K562 (cell line): ENCODE data around the gene RHOV. TPM values are rescaled to one million over a fixed set of nuclear protein-coding genes. Genes with fewer than 3 reads are reported as not detected.

Experiments used
- ATAC-seq: fragments of 200-7000 bp; cut with Tn5 transposase; 3 replicates; pipeline ENCODE4 v1.9.1; 2020; ENCODE audit warnings: moderate library complexity
- BruUV-seq: library from RNA; stranded (reverse); fragments of 400-500 nt; replicated peaks from 2 replicates; lab custom pipeline; 2021; lab: Mats Ljungman, UMichigan
- CTCF ChIA-PET: fragments of 300-600 bp; formaldehyde crosslinking; extraction: SDS; loops from one replicate; lab custom pipeline; 2021; ENCODE audit warnings: low intra/inter-chr PET ratio; lab: Yijun Ruan, JAX
- POLR2A ChIA-PET: fragments of 300-600, 350-650 bp; sonication (Branson Sonifier 250); formaldehyde crosslinking; extraction: SDS; loops from one replicate; lab custom pipeline; 2021; ENCODE audit warnings: antibody characterized with exemption, inconsistent platforms; lab: Yijun Ruan, JAX
- DNase-seq, 4 experiments: peaks; one replicate each; pipeline versions ENCODE4 v3.0.0 to v3.0.0-alpha.2; 2011 to 2018; ENCODE audit warnings: low spot score in 3 of 4, mixed read lengths in 3 of 4; ENCODE audit errors: extremely low read depth in 1 of 4
- FAIRE-seq: peaks from 2 replicates; lab custom pipeline; 2011; peaks lifted over from hg19 to GRCh38; lab: Jason Lieb, UNC
- H2AFZ ChIP-seq: 2 replicates; pipeline ENCODE4 v1.6.0; 2011; ENCODE audit warnings: low read depth, low read length, control low read depth, inconsistent platforms
- H3K27ac ChIP-seq: fragments of 200-600 bp; 3 replicates; pipeline ENCODE4 v1.8.0; 2011; ENCODE audit warnings: low read depth, mild to moderate bottlenecking, control low read depth, inconsistent platforms, low read length, moderate library complexity, mixed read lengths; ENCODE audit errors: extremely low read depth
- H3K27me3 ChIP-seq, 2 experiments: fragments of 300-600 bp in 1 of 2; 2 replicates in 1 of 2; 3 replicates in 1 of 2; pipeline versions ENCODE4 v1.6.0 to v1.8.0; 2011; ENCODE audit warnings: inconsistent platforms in 2 of 2, low read length in 2 of 2, mild to moderate bottlenecking in 1 of 2, mixed read lengths in 1 of 2, moderate library complexity in 1 of 2; ENCODE audit not compliant: control insufficient read depth in 2 of 2, insufficient read depth in 2 of 2
- H3K36me3 ChIP-seq: fragments of 300-600 bp; 3 replicates; pipeline ENCODE4 v1.8.0; 2011; ENCODE audit warnings: mild to moderate bottlenecking, low read length, inconsistent platforms; ENCODE audit not compliant: control insufficient read depth, insufficient read depth
- H3K4me1 ChIP-seq, 2 experiments: fragments of 200-600 bp in 1 of 2; replicated peaks in 1 of 2; 2 replicates in 1 of 2; 3 replicates in 1 of 2; pipeline versions ENCODE4 v1.5.1 to v1.8.0; 2011; ENCODE audit warnings: inconsistent platforms in 2 of 2, low read length in 2 of 2, mild to moderate bottlenecking in 1 of 2, mixed read lengths in 1 of 2, moderate library complexity in 1 of 2; ENCODE audit not compliant: control insufficient read depth in 2 of 2, insufficient read depth in 2 of 2
- H3K4me2 ChIP-seq: 2 replicates; pipeline ENCODE4 v1.6.1; 2011; ENCODE audit warnings: low read length, control low read depth, inconsistent platforms, mixed read lengths; ENCODE audit not compliant: insufficient read depth
- H3K4me3 ChIP-seq: fragments of 200-600 bp; sonication (generic), shearing (Covaris generic); 2 replicates; pipeline ENCODE4 v1.5.1; 2016; ENCODE audit warnings: control low read depth, inconsistent platforms
- H3K79me2 ChIP-seq: fragments of 200-600 bp; 3 replicates; pipeline ENCODE4 v1.8.0; 2011; ENCODE audit warnings: low read length, inconsistent platforms; ENCODE audit not compliant: control insufficient read depth, insufficient read depth
- H3K9ac ChIP-seq, 2 experiments: 2 replicates each; pipeline versions ENCODE4 v1.6.0 to v1.6.1; 2011; ENCODE audit warnings: low read depth in 2 of 2, low read length in 2 of 2, control low read depth in 1 of 2, inconsistent platforms in 1 of 2, mild to moderate bottlenecking in 1 of 2, mixed read lengths in 1 of 2; ENCODE audit not compliant: insufficient read depth in 1 of 2
- H3K9me1 ChIP-seq: one replicate; pipeline ENCODE4 v1.6.0; 2011; ENCODE audit warnings: inconsistent platforms, mild to moderate bottlenecking, low read length, moderate library complexity; ENCODE audit not compliant: control insufficient read depth, insufficient read depth
- H3K9me3 ChIP-seq: replicated peaks from 2 replicates; pipeline ENCODE4 v1.5.1; 2011; ENCODE audit warnings: low read depth, low read length, inconsistent platforms; ENCODE audit not compliant: control insufficient read depth, insufficient read depth
- H4K20me1 ChIP-seq: replicated peaks from 2 replicates; pipeline ENCODE4 v1.6.1; 2011; ENCODE audit warnings: low read length, inconsistent platforms, mixed read lengths; ENCODE audit not compliant: control insufficient read depth, insufficient read depth
- ESRRA ChIP-seq: fragments of 450-650 bp; IDR thresholded peaks from 2 replicates; pipeline ENCODE4 v1.6.1; 2014; ENCODE audit warnings: low read depth, mild to moderate bottlenecking, moderate library complexity, borderline replicate concordance
- KLF16 ChIP-seq: IDR thresholded peaks from 2 replicates; pipeline ENCODE4 v1.6.1; 2016; ENCODE audit warnings: antibody characterized with exemption
- RFX1 ChIP-seq: fragments of 450-650 bp; IDR thresholded peaks from 2 replicates; pipeline ENCODE4 v1.6.1; 2016; ENCODE audit warnings: mild to moderate bottlenecking, moderate library complexity
- SRSF3 ChIP-seq: fragments of 200-400 bp; formaldehyde crosslinking; IDR thresholded peaks from 2 replicates; pipeline ENCODE4 v1.6.1; 2016; ENCODE audit warnings: mild to moderate bottlenecking, low read length, moderate library complexity; ENCODE audit not compliant: insufficient read depth
- TARDBP ChIP-seq: fragments of 450-650 bp; IDR thresholded peaks from 2 replicates; pipeline ENCODE4 v1.6.1; 2016
- TSHZ1 ChIP-seq: fragments of 250-450 bp; sonication (Bioruptor Pico); IDR thresholded peaks from 2 replicates; pipeline ENCODE4 v1.4.0; 2020; ENCODE audit warnings: mild to moderate bottlenecking, moderate library complexity
- ZNF408 ChIP-seq: fragments of 250-450 bp; sonication (Bioruptor Pico); IDR thresholded peaks from 2 replicates; pipeline ENCODE4 v1.4.0; 2020; ENCODE audit warnings: low read depth, mild to moderate bottlenecking, moderate library complexity
- ZNF583 ChIP-seq: fragments of 250-450 bp; sonication (Bioruptor Pico); IDR thresholded peaks from 2 replicates; pipeline ENCODE4 v1.4.0; 2020
- WGBS: fragments of 100-300 bp; shearing (Covaris generic); methylation state at CpG from one replicate; pipeline ENCODE4 v1.1.6; 2016; ENCODE audit warnings: low coverage, mixed read lengths; ENCODE audit not compliant: insufficient coverage; ENCODE audit errors: missing lambda C conversion rate; 5-methylcytosine and 5-hydroxymethylcytosine counted together
- in situ Hi-C: fragments of 300-500 bp; cut with MboI; formaldehyde crosslinking; loops from 4 replicates; pipeline ENCODE4 v1.15.0; 2018; ENCODE audit warnings: inconsistent platforms, mixed read lengths
- intact Hi-C: fragments of 100-400 bp; cut with micrococcal nuclease; formaldehyde crosslinking; loops from 2 replicates; pipeline ENCODE4 v1.14.2; 2022
- polyA plus RNA-seq, 8 experiments: library from polyadenylated mRNA; depleted of rRNA in 4 of 8; stranded (reverse) in 5 of 8; unstranded in 3 of 8; fragments of >200 nt; fragmentation: Nextera tagmentation in 2 of 8; fragmentation: Illumina TruSeq in 1 of 8; extraction: Ambion mirVana in 2 of 8; extraction: Trizol in 1 of 8; gene quantifications; 2 replicates each; pipeline versions ENCODE4 v1.2.1 to v1.2.3, GENCODE V29; 2011 to 2014; ENCODE audit warnings: inconsistent platforms in 1 of 8, missing spikeins in 1 of 8
- total RNA-seq, 7 experiments: library from RNA; depleted of rRNA in 6 of 7; stranded (reverse); fragments of >200 nt in 6 of 7; fragmentation: Illumina TruSeq in 2 of 7; extraction: Trizol in 2 of 7; gene quantifications; 2 replicates each; pipeline versions ENCODE4 v1.2.1 to v1.2.3, GENCODE V29; 2011 to 2021; ENCODE audit warnings: low replicate concordance in 1 of 7

Gene RHOV
- total and polyA plus RNA-seq, 9 of the 15 experiments (the other 6 are each of a cell fraction or from before 2014, with no cell fraction given), result 0.08 to 2.0 (median 1.1) TPM

GRCh38 chr15:40855706-40856234 lies 18.3 kb downstream of the RHOV start:
- no peak for TF ChIP-seq KLF16
- peak; percentile 55; the same call in 1 of the 2 replicates for TF ChIP-seq RFX1
- peaks cover 8 to 23% of the 10 kb centered on the region in 2 experiments; a peak in 4 of 5 replicates for H3K4me1 ChIP-seq
- ATAC-seq (no peak), FAIRE-seq (no peak), DNase-seq (no peak)
- ChIA-PET CTCF (interaction anchor here (6.2 kb wide), 1 partner anchor 37 kb away, joined by 75 read pairs; the partner anchor contains the start of gene VPS18), POLR2A (interaction anchor here (0.6 to 1.8 kb wide), 2 partner anchors 12 to 104 kb away, joined by 3 to 5 read pairs; partner anchors contain the start of gene SPINT1)
- H3K9me1 ChIP-seq, result no peaks in the 10 kb centered on the region
- no peak overlapping the region for H3K4me2 ChIP-seq
- no peak overlapping the region for H3K27ac ChIP-seq
- H3K4me3 ChIP-seq, result no peak overlapping the region
- intact Hi-C loops (loop anchor here (5.0 to 10.0 kb wide), 2 partner anchors 68 to 181 kb away; no protein-coding TSS in a partner anchor), in situ Hi-C loops (loop anchor here (5.0 kb wide), 1 partner anchor 37 kb away; the partner anchor contains the start of gene VPS18)
- H3K9ac ChIP-seq, result peak overlapping the region in 1 of 2 experiments; percentile 21; a peak in 2 of 4 replicates
- H4K20me1 ChIP-seq, result no peaks in the 10 kb centered on the region
- H3K36me3 ChIP-seq, result no peaks in the 10 kb centered on the region
- no peaks in the 10 kb centered on the region for H3K79me2 ChIP-seq
- H3K9me3 ChIP-seq, result no peaks in the 10 kb centered on the region
- H3K27me3 ChIP-seq, result no peaks in the 10 kb centered on the region; a peak in 1 of 5 replicates
- WGBS, result 63% methylated on average over 13 of the region's 13 CpGs
- H2AFZ ChIP-seq, result no peak overlapping the region
- BruUV-seq, result no TSS peak

- ATAC-seq, result no peak
- ChIA-PET CTCF (no interaction called here), POLR2A (interaction anchor here (0.6 to 1.8 kb wide), 2 partner anchors 11 to 123 kb away, joined by 3 to 5 read pairs; partner anchors contain the start of gene SPINT1)
- in situ Hi-C loops, result no loop called here
- DNase-seq, result no peak
- 54% methylated on average over 10 of the region's 10 CpGs for WGBS
- BruUV-seq, result no TSS peak
- H3K4me3 ChIP-seq, result no peak overlapping the region
- H3K9me3 ChIP-seq, result no peaks in the 10 kb centered on the region
- peak overlapping the region in 1 of 2 experiments; percentile 47; a peak in 2 of 4 replicates for H3K9ac ChIP-seq
- no peaks in the 10 kb centered on the region; a peak in 1 of 5 replicates for H3K27me3 ChIP-seq
- intact Hi-C loops, result loop anchor here (10.0 kb wide), 1 partner anchor 179 kb away; no protein-coding TSS in a partner anchor
- H2AFZ ChIP-seq, result no peak overlapping the region
- H3K36me3 ChIP-seq, result no peaks in the 10 kb centered on the region
- no peaks in the 10 kb centered on the region for H3K9me1 ChIP-seq
- H3K4me2 ChIP-seq, result no peak overlapping the region
- peaks cover 8 to 20% of the 10 kb centered on the region in 2 experiments; a peak in 4 of 5 replicates for H3K4me1 ChIP-seq
- H3K27ac ChIP-seq, result no peak overlapping the region
- FAIRE-seq, result no peak
- H3K79me2 ChIP-seq, result no peaks in the 10 kb centered on the region
- TF ChIP-seq ZNF583 (no peak), SRSF3 (no peak), TARDBP (no peak), ZNF408 (CRISPR knock-in tag) (no peak), TSHZ1 (no peak), ESRRA (no peak)
- no peaks in the 10 kb centered on the region for H4K20me1 ChIP-seq
Measured at GRCh38 chr15:40854161-40854560, 19.9 kb downstream of the RHOV start.
